Measurements from ENCODE around the gene TNS1. TPM values are rescaled to one million over a fixed set of nuclear protein-coding genes. Genes with fewer than 3 reads are reported as not detected.

The TNS1 gene
- polyA plus RNA-seq, 3 donors, result 0.26 to 1.6 (median 1.5) TPM

GRCh38 chr2:217830807-217831206 lies 172.0 kb downstream of the TNS1 start:
- Histone ChIP-seq H3K27me3 (ENCODE audit: control insufficient read depth in 2 of 2, insufficient read depth in 2 of 2, low read length in 2 of 2) (no peaks in the 10 kb centered on the region), H3K27ac (ENCODE audit: low read depth in 1 of 2, low read length in 2 of 2) (no peak overlapping the region), H3K4me2 (replicated peaks; ENCODE audit: extremely low read depth, low read length, poor library complexity, severe bottlenecking) (no peak overlapping the region), H2AFZ (ENCODE audit: insufficient read depth, low read depth, low read length, poor library complexity, severe bottlenecking) (no peak overlapping the region), H3K4me1 (ENCODE audit: control insufficient read depth in 1 of 2, insufficient read depth in 2 of 2, low read length in 2 of 2) (peaks cover 8 to 15% of the 10 kb centered on the region in 2 donors), H3K36me3 (replicated peaks in 1 of 2; ENCODE audit: control insufficient read depth in 1 of 2, insufficient read depth in 2 of 2, low read length in 2 of 2) (peaks cover 2 to 14% of the 10 kb centered on the region in 2 donors), H3K9me3 (replicated peaks in 1 of 2; ENCODE audit: control insufficient read depth in 1 of 2, insufficient read depth in 1 of 2, low read length in 2 of 2) (no peaks in the 10 kb centered on the region), H3K9ac (ENCODE audit: insufficient read depth, low read length, poor library complexity, severe bottlenecking) (no peak overlapping the region), H3K4me3 (replicated peaks in 1 of 3; ENCODE audit: low read depth in 2 of 3, low read length in 3 of 3) (no peak overlapping the region), H3K79me2 (ENCODE audit: insufficient read depth, low read length) (no peaks in the 10 kb centered on the region), H4K20me1 (ENCODE audit: insufficient read depth, low read length) (no peaks in the 10 kb centered on the region)
- 100% methylated on average over 3 of the region's 6 CpGs for WGBS (ENCODE audit: insufficient coverage)
- peaks cover 12% of the 10 kb centered on the region for H3K4me1 Mint-ChIP-seq
- peaks cover 0 to 7% (median under 1%) of the 10 kb centered on the region in 3 donors for H3K27me3 Mint-ChIP-seq (ENCODE audit: low read depth in 3 of 3)
- no peak for DNase-seq
- no peak overlapping the region for H3K27ac Mint-ChIP-seq
- H3K36me3 Mint-ChIP-seq, result peaks cover 26 to 27% of the 10 kb centered on the region in 2 donors
- intact Hi-C loops (cut with micrococcal nuclease), result no loop called here
- H3K4me3 Mint-ChIP-seq, result no peak overlapping the region
- peaks cover 0 to 3% (median 0%) of the 10 kb centered on the region in 7 donors for H3K9me3 Mint-ChIP-seq
- TF ChIP-seq CTCF (IDR thresholded peaks at IDR 0.05), result no peak

- Mint-ChIP-seq H3K4me1 (peaks cover 12% of the 10 kb centered on the region), H3K27ac (no peak overlapping the region), H3K27me3 (ENCODE audit: low read depth in 3 of 3) (peaks cover 0 to 7% (median 0%) of the 10 kb centered on the region in 3 donors), H3K36me3 (peaks cover 22 to 26% of the 10 kb centered on the region in 2 donors), H3K9me3 (peaks cover 0 to 3% (median 0%) of the 10 kb centered on the region in 7 donors), H3K4me3 (no peak overlapping the region)
- H3K4me2 ChIP-seq (replicated peaks; ENCODE audit: extremely low read depth, low read length, poor library complexity, severe bottlenecking), result no peak overlapping the region
- 96% methylated on average over 8 of the region's 9 CpGs for WGBS (ENCODE audit: insufficient coverage)
- no peak overlapping the region for H3K27ac ChIP-seq (ENCODE audit: low read depth in 1 of 2, low read length in 2 of 2)
- no peak overlapping the region for H3K9ac ChIP-seq (ENCODE audit: insufficient read depth, low read length, poor library complexity, severe bottlenecking)
- intact Hi-C loops (cut with micrococcal nuclease), result no loop called here
- no peaks in the 10 kb centered on the region for H3K79me2 ChIP-seq (ENCODE audit: insufficient read depth, low read length)
- peaks cover 2 to 9% of the 10 kb centered on the region in 2 donors for H3K36me3 ChIP-seq (replicated peaks in 1 of 2; ENCODE audit: control insufficient read depth in 1 of 2, insufficient read depth in 2 of 2, low read length in 2 of 2)
- no peak overlapping the region for H2AFZ ChIP-seq (ENCODE audit: insufficient read depth, low read depth, low read length, poor library complexity, severe bottlenecking)
- H3K4me1 ChIP-seq (ENCODE audit: control insufficient read depth in 1 of 2, insufficient read depth in 2 of 2, low read length in 2 of 2), result peaks cover 8 to 15% of the 10 kb centered on the region in 2 donors
- H3K9me3 ChIP-seq (replicated peaks in 1 of 2; ENCODE audit: control insufficient read depth in 1 of 2, insufficient read depth in 1 of 2, low read length in 2 of 2), result no peaks in the 10 kb centered on the region
- no peaks in the 10 kb centered on the region for H4K20me1 ChIP-seq (ENCODE audit: insufficient read depth, low read length)
- H3K4me3 ChIP-seq (replicated peaks in 1 of 3; ENCODE audit: low read depth in 2 of 3, low read length in 3 of 3), result no peak overlapping the region
- DNase-seq, result no peak
- no peak for TF ChIP-seq CTCF (IDR thresholded peaks at IDR 0.05)
- H3K27me3 ChIP-seq (ENCODE audit: control insufficient read depth in 2 of 2, insufficient read depth in 2 of 2, low read length in 2 of 2), result no peaks in the 10 kb centered on the region
These were observed 172.7 kb downstream of the TNS1 start for GRCh38 chr2:217830061-217830460.

Measured in CD14-positive monocyte (primary cell).